HG03460 (cell line): ENCODE results near the gene RNF208.

Experiments used
- ATAC-seq: cut with Tn5 transposase; IDR thresholded peaks from one replicate; pipeline ENCODE4 v1.9.1; 2021; ENCODE audit not compliant: unreplicated experiment

RNF208 gene

DNA sequence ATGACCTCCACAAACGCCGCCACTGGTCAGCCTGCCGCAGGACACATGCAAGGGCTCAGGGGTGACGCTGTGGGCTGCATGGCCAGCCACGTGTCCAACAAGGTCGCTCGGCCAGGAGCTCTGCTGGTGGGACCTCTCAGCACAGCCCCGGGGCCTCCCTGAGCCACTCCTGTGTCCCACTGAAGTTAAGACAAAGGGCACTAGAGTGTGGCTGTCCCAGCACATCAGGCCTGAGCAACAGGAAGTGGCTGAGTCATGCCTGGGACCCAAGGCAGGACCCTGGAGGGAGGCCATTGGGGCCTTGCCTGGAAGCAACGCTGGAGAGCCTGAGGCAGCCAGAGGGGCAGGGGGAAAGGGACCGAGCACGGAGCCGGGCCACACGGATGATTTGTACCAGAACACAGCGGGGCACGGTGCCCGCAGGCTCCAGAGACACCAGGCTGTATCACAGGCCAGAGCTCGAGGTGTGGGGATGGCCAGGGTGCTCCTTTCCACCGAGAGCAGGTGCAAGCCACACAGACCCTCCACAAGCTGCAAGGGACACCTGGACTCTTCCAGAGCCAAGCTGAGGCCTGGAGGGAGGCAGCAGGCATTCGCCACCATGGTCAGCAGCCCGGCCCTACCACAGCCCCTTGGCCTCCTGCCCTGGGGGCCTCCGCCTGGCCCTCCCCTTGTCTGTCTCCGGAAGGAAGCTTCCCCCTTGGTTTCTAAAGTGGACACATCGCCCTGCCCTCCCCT is 43.7 kb downstream of the RNF208 start:
- no peak for ATAC-seq

DNA sequence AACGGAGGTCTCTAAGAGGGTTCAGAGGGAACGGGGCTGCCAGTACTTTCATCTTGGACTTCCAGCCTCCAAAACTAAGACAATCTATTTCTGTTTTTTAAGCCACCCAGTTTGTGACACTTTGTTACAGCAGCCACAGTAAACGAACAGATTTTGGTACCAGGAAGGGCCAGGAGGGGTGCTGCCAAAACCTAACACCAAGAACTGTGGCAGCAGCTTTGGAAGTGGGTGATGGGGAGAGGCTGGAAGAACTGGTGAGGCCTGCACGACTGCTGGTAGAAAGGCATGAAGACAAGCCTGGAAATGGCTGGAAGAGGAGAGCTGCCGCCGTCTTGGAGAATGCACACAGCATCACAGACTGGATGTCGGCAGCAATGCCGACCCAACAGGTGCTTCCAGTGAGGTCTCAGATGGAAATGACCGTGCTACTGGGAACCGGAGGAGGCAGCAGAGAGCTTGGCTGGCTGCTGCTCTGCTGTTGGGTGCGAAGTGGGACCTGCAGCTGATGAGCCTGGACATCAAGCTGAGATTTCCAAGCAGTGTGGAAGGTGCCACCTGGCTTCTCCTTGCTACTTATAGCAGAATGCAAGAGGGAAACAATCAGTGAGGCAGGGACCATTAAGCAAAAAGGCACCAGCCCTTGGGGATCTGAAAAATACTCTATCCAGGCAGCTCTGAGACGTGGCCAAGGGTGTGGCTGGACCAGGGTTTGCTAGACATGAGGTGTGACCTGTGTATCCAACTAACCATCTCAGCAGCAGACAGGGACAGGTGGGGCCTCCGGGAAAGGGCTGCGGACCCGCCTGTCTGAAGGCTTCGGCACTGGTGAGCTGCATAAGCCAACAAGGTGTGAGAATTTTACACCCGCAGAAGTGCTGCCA is 45.5 kb downstream of the RNF208 start:
- no peak for ATAC-seq

GRCh38 chr9:137175345-137175961 is 46.6 kb downstream of the RNF208 start:
- no peak for ATAC-seq

DNA sequence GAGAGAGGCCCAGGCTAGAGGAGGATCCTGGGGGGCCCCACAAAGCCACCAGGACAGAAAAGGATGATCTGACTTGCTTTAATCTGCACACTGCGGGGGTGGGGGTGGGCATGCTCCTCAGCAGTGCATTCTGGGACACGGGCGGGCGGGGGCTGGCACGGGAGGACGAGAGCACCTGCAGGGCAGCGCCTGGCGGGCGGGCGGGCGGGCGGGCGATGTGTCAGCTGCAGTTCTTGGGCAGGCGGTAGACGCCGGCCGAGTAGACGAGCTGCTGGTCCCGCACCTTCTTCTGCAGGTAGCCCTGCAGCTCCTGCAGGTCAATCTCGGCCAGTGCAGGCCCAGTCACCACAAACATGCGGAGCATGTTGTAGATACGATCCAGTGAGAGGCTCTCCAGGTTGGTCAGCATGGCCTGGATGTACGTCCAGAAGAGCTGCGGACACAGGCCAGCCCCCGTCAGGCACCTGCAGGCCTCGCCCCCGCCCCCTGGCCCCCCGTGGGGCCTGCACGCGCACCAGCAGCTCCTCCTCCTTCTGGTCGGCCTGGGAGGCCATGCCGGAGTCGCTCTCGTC is 47.2 kb downstream of the RNF208 start:
- ATAC-seq = no peak

GRCh38 chr9:137173796-137174664 is 48.0 kb downstream of the RNF208 start:
- ATAC-seq = no peak

DNA sequence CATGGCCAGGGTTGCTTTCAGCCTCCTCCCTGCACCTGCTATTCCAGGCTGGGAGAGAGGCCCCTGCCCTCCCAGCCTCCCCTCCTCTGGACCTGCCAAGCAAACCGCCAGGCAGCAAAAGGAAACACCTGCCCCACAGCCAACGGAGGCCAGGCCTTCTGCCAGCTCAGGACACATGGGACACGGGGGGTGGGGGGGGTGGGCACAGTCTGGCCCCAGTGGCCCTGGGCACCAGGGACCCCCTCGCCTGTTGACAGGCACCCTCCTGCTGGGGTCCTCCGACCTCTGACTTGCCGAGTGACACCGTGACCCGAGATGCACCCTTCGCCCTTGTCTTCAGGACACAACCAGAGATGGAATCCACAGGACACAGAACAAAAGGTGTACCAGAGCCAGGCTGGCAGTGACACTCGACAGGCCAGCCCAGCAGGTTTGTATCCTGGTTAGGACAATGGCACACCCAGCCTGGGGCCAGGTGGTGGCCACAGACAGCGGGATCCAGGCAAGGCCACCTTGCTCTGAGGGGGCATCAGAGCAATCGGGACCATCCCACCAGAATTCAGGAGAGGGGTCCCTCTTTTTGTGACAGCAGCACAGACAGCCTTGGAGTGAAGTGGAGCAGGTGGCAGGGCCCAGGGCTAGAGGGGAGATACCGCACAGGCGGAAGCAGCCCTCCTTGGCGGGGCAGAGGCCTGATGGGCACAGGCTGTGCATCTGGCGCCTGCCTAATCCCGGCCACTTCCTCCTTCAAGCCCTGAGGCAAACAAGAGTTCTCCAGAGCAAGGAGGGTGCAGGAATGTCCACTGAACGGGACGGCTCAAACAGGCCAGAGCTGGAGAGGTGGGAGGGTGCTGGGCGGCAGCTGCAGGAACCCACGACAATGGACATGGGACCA is 48.9 kb downstream of the RNF208 start:
- no peak for ATAC-seq

GRCh38 chr9:137171149-137171900 is 50.7 kb downstream of the RNF208 start:
- no peak for ATAC-seq

- ATAC-seq = no peak
Measured at GRCh38 chr9:137170486-137171148, 51.4 kb downstream of the RNF208 start.
